Mucosa of descending colon (tissue), 3 donors: ENCODE data around the gene RAC2. TPM values are rescaled to one million over a fixed set of nuclear protein-coding genes. Genes with fewer than 3 reads are reported as not detected.
"Not testable (repeated sequence)": the region's sequence is repeated elsewhere in the genome, so short reads cannot be mapped to it uniquely, and the experiment has no call there.

ENCODE experiments used
- ATAC-seq: fragments of 200-7000 bp; cut with Tn5 transposase; one replicate; pipeline ENCODE4 v1.9.1; 2020; ENCODE audit warnings: mild to moderate bottlenecking, moderate library complexity
- DNase-seq, 3 donors: peaks; one replicate each; pipeline ENCODE4 v3.0.0-alpha.2; 2020
- H3K36me3 ChIP-seq: fragments of 200-600 bp; one replicate; pipeline ENCODE4 v1.8.0; 2021; ENCODE audit warnings: low read depth, mild to moderate bottlenecking
- H3K4me1 ChIP-seq: fragments of 200-600 bp; one replicate; pipeline ENCODE4 v1.8.0; 2021; ENCODE audit warnings: low read depth, mild to moderate bottlenecking
- H3K4me3 ChIP-seq: fragments of 200-600 bp; one replicate; pipeline ENCODE4 v1.8.0; 2021; ENCODE audit warnings: mild to moderate bottlenecking
- H3K9me3 ChIP-seq: fragments of 200-600 bp; one replicate; pipeline ENCODE4 v1.8.0; 2021; ENCODE audit warnings: mild to moderate bottlenecking
- intact Hi-C, 2 donors: fragments of 100-400 bp; cut with DNase I in 1 of 2; cut with micrococcal nuclease in 1 of 2; formaldehyde crosslinking; loops; one replicate each; pipeline versions ENCODE4 v1.11.0 to v1.11.1; 2022; cut with DNase I, micrococcal nuclease
- total RNA-seq, 3 donors: library from RNA; stranded (reverse); fragmentation: NEBNext Ultra II Directional in 2 of 3; extraction: Animal tissue kit (Norgen Biotek cat#: 25700) in 2 of 3; gene quantifications; one replicate each; pipeline versions ENCODE4 v1.2.1 to v1.2.4, GENCODE V29; 2021 to 2023
- TF ChIP-seq, protein P1 (sequence below): fragments of 200-600 bp; IDR thresholded peaks from one replicate; pipeline ENCODE4 v1.8.0; 2022; ENCODE audit warnings: antibody characterized with exemption, mild to moderate bottlenecking
- donor health status: DM: no; HTN: no; CAD: no; lungs with moderate emphysema.
- donor health status: DM: no; HTN: no; CAD: no.
- donor health status: DM: no; HTN: yes; CAD: no.

Gene RAC2
- total RNA-seq, 3 donors from 2014 or later: 15.3 to 26.8 (median 16.4) TPM

DNA sequence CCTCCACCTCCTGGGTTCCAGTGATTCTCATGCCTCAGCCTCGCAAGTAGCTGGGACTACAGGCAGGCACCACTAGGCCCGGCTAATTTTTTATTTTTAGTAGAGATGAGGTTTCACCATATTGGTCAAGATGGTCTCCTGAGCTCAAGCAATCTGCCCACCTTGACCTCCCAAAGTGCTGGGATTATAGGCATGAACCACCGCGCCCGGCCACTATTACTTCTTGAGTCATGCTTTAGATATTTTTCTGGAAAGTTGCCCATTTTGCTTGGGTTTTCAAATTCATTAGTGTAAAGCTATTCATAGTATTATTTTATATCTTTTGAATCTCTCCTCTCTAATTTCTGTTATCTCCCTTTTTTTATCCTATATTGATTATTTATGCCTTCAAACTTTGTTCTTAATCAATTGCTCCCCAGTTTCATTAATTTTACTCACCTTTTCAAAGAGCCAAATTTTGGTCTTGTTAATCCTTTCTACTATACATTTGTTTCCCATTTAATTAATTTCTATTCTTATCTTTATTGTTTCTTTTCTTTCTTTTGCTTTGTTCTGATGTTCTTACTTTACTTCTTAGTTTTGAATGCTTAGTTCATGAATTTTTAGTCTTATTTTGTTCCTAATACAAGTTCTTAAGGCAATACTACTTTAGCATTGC is 10.3 kb upstream of the RAC2 start:
- TF ChIP-seq, protein P1, sequence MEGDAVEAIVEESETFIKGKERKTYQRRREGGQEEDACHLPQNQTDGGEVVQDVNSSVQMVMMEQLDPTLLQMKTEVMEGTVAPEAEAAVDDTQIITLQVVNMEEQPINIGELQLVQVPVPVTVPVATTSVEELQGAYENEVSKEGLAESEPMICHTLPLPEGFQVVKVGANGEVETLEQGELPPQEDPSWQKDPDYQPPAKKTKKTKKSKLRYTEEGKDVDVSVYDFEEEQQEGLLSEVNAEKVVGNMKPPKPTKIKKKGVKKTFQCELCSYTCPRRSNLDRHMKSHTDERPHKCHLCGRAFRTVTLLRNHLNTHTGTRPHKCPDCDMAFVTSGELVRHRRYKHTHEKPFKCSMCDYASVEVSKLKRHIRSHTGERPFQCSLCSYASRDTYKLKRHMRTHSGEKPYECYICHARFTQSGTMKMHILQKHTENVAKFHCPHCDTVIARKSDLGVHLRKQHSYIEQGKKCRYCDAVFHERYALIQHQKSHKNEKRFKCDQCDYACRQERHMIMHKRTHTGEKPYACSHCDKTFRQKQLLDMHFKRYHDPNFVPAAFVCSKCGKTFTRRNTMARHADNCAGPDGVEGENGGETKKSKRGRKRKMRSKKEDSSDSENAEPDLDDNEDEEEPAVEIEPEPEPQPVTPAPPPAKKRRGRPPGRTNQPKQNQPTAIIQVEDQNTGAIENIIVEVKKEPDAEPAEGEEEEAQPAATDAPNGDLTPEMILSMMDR: no peak
- H3K4me1 ChIP-seq: peaks cover 11% of the 10 kb centered on the region

DNA sequence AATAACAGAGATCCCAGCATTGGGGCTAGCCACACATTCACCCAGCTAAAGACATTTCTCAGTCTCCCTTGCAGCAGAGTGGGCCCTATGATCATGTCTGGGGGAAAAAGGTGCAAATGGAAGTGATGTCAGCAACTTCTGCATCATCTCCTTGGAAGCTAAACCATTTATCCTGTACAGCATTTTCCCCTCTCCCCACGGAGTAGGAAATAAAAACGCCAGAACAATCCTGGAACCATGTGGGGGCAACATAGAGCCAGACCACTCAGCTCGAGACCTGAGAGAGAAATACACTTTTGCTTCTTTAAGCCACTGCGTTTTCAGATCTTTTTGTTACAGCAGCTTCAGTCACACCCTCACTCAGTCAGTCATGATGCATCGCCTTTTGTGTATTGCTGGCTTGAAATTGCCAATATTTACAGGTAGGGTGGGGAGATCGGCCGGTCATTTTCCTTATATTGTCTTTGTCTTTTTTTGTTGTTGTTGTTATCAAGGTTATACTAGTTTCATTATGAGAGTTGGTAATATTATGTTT is 9.1 kb upstream of the RAC2 start:
- TF ChIP-seq, protein P1: no peak
- DNase-seq (no peak), ATAC-seq (no peak)
- Histone ChIP-seq H3K36me3 (no peaks in the 10 kb centered on the region), H3K4me1 (no peaks in the 10 kb centered on the region), H3K4me3 (no peak overlapping the region), H3K9me3 (no peaks in the 10 kb centered on the region)
- intact Hi-C loops: no loop called here

More for the DNA sequence above, 10.3 kb upstream of the RAC2 start:
- no peaks in the 10 kb centered on the region for H3K36me3 ChIP-seq
- no peak overlapping the region for H3K4me3 ChIP-seq
- no peaks in the 10 kb centered on the region for H3K9me3 ChIP-seq
- intact Hi-C loops: no loop called here
- no peak for ATAC-seq
- no peak for DNase-seq

DNA sequence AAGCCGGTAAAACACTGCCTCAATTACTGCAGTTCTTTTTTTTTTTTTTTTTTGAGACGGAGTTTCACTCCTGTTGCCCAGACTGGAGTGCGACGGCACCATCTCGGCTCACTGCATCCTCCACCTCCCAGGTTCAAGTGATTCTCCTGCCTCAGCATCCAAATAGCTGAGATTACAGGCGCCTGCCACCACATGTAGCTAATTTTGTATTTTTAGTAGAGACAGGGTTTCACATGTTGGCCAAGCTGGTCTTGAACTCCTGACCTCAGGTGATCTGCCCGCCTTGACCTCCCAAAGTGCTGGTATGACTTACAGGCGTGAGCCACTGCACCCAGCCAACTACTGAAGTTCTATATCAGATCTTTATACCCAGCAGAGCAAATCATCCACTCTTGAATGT is 7.8 kb upstream of the RAC2 start:
- intact Hi-C loops, H3K4me1 ChIP-seq, ATAC-seq, H3K36me3 ChIP-seq, H3K9me3 ChIP-seq, H3K4me3 ChIP-seq: not testable (repeated sequence)
- peak in 2 of 3 donors; percentile 8 to 9 for DNase-seq

DNA sequence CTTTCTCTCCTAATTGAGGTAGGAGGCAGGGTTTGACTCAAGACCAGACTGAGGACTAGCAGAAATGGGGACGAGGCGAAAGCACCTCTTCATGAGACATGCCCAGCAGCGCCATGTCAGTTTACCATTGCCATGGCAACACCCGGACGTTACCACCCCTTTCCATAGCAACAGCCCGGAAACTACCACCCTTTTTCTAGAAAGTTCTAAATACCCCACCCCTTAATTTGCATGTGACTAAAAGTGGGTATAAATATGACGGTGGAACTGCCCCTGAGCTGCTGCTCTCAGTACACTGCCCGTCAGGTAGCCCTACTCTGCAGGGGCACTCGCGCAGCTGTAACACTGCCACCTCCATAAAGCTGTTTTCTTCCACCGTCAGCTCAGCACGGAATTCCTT is 5.9 kb upstream of the RAC2 start:
- H3K9me3 ChIP-seq: no peaks in the 10 kb centered on the region
- DNase-seq (no peak), ATAC-seq (no peak)
- intact Hi-C loops: no loop called here
- TF ChIP-seq, protein P1: no peak
- no peaks in the 10 kb centered on the region for H3K4me1 ChIP-seq
- H3K36me3 ChIP-seq: no peaks in the 10 kb centered on the region
- no peak overlapping the region for H3K4me3 ChIP-seq

DNA sequence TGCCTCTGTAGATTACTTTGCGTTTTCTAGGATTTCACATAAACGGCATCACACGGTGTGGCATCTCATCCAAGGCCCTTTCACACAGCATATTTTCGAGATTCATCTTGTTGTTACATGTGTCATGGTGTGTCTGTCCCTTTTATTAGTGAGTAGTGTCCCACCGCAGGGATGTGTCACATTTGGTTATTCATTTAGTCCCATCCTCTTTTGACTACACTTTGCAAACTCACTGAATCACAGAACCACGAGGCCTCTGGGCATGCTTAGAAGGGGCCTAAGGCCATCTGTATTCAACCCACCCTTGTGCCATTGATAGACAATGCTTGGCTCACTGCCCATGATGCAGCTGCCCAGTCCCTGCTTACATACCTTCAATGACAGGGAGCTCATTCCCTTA is 4.2 kb upstream of the RAC2 start:
- peak in 2 of 3 donors; percentile 2 to 5 for DNase-seq
- H3K4me1 ChIP-seq: peaks cover 6% of the 10 kb centered on the region
- H3K36me3 ChIP-seq: no peaks in the 10 kb centered on the region
- H3K9me3 ChIP-seq: no peaks in the 10 kb centered on the region
- intact Hi-C loops: no loop called here
- TF ChIP-seq, protein P1: no peak
- H3K4me3 ChIP-seq: no peak overlapping the region
- ATAC-seq: no peak

DNA sequence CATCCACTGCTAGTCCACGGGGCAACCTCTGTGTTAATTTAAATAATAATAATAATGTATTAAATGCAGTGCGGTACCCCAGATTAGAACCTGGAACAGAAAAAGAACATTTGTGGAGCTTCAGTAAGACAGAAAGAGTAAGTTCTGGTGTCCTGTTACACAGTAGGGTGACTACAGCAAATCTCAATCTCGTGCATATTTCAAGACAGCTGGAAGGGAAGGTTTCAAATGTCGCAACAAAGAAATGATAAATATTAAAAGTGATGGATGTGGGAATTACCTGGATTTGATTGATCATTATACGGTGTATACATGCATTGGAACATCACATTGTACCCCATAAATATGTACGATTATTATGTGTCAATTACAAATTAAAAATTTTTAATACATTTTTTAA is 1.7 kb upstream of the RAC2 start:
- intact Hi-C loops: no loop called here
- TF ChIP-seq, protein P1: no peak
- Histone ChIP-seq H3K36me3 (no peaks in the 10 kb centered on the region), H3K9me3 (no peaks in the 10 kb centered on the region), H3K4me3 (no peak overlapping the region), H3K4me1 (peaks cover 6% of the 10 kb centered on the region)
- ATAC-seq: no peak
- DNase-seq: no peak
